VCaP (cell line): Measurements from ENCODE around the gene KIAA0930.

Experiments
- H3K27ac ChIP-seq: fragments of 450-650 bp; 2 replicates; pipeline ENCODE4 v1.5.1; 2017
- TF ChIP-seq, protein P1 (sequence below): fragments of 450-650 bp; conservative IDR thresholded peaks from 2 replicates; pipeline ENCODE4 v1.5.1; 2017; ENCODE audit warnings: mild to moderate bottlenecking, moderate library complexity

Gene KIAA0930

DNA sequence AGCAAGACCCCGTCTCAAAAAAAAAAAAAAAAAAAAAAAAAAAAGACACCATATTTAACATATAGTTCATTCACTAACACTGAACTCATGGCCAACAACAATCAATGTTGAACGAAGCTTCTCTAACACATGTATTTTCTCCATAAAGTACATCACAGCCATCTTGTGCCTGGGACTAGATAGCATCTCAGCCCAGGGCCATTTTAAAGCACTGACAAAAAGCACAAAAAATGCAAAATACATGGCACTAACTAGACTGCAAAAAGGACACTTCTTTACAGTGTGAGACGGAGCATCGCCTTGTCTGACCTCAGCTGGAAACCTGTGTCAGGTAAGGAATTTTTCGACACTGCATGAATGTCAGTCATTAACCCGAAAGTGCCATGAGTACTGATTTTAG lies 23.3 kb downstream of the KIAA0930 start:
- H3K27ac ChIP-seq, result no peak overlapping the region
- TF ChIP-seq, protein P1, sequence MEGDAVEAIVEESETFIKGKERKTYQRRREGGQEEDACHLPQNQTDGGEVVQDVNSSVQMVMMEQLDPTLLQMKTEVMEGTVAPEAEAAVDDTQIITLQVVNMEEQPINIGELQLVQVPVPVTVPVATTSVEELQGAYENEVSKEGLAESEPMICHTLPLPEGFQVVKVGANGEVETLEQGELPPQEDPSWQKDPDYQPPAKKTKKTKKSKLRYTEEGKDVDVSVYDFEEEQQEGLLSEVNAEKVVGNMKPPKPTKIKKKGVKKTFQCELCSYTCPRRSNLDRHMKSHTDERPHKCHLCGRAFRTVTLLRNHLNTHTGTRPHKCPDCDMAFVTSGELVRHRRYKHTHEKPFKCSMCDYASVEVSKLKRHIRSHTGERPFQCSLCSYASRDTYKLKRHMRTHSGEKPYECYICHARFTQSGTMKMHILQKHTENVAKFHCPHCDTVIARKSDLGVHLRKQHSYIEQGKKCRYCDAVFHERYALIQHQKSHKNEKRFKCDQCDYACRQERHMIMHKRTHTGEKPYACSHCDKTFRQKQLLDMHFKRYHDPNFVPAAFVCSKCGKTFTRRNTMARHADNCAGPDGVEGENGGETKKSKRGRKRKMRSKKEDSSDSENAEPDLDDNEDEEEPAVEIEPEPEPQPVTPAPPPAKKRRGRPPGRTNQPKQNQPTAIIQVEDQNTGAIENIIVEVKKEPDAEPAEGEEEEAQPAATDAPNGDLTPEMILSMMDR, result no peak

DNA sequence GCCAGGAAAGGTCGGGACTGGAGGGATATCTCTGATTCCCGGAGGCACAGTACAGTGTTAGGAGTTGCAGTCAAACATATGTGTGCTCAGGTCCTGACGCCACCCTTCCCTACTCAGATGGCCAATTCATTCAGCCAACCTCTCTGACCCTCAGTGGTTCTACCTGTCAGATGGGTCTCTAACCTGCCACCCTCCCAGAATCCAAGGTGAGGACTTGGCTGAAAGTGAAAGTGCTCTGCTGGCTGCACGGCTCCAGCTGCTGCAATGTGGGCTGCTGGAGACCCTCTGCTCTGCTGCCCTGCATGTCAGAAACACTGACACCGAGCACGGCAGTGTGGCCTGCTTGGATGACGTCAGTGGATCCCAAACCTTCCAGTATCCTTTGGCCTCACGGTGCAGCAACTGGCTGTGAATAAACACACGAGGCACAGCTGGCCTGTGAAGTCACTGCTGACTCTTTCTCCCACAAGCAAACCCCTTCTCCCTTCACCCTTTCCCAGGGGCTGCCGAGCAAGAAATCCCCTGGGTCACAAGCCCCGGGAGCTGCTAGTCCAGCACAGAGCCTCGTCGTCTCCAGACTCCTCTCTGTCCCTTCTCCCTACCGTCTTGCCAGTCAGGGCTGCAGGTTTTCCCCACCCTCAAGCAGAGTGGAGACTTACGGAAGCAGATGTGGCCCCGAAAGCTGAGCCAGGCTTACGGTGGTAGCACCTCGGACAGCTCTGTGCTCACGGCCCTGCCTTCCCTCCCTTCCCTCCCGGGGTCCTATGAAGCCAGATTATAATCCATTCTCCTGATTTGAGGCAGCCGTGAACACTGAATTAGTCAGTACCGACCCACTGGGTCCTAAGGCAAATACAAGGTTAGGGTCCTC lies 24.3 kb downstream of the KIAA0930 start:
- H3K27ac ChIP-seq, result no peak overlapping the region
- TF ChIP-seq, protein P1, result no peak

DNA sequence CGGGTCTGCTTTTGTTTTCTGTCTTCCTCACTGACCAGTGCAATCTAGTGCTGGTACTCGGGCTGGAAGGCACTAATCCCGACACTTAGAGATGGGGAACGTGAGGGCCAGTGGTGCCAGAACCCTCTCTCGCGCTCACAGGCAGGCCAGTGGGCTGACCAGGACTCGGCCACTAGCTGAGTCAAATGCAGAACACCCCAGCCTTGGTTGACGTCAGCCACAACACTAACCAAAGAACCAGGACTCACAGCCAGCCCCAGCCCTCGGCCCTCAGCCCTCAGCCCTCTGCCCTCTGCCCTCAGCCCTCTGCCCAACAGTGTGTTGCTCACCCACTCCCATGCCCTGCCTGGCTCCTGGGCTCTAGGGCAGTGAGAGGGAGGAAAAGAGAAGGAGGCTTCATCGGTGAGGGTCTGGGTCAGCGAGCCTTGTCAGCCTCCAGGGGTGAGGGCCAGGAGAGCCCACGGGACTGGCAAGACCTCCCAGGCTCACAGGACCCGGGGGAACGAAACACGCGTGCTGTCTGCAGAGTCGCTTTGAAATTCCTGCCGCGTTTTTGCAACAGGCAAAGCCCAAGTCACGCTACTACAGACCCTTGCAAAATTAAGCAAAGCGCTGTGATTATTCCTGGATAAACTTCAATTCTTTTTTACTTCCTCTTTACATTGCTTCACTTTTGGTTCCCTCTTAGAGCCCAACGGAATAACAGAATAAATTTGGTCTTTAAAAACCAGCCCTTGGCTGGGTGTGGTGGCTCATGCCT lies 27.5 kb downstream of the KIAA0930 start:
- H3K27ac ChIP-seq, result no peak overlapping the region
- TF ChIP-seq, protein P1, result no peak

DNA sequence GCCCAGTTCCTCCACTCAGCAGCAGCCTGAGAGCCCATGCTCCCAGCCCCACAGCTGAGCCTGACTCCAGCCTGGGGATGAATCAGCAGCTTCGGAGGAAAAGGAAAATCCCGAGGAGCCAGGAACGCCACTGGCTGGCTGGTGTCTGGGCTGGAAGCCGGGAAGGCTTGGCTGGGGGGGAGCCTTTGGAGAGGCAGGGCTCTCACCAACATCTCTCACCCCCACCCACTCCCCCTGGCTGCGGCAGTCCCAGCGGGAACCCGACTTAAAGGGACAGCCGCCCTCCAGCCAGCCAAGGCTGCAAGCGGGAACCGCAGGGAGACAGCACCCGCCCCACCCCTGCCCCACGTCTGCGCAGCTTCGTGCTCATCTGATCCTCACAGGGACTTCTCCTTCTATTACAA lies 28.4 kb downstream of the KIAA0930 start:
- TF ChIP-seq, protein P1, result no peak
- H3K27ac ChIP-seq, result no peak overlapping the region

DNA sequence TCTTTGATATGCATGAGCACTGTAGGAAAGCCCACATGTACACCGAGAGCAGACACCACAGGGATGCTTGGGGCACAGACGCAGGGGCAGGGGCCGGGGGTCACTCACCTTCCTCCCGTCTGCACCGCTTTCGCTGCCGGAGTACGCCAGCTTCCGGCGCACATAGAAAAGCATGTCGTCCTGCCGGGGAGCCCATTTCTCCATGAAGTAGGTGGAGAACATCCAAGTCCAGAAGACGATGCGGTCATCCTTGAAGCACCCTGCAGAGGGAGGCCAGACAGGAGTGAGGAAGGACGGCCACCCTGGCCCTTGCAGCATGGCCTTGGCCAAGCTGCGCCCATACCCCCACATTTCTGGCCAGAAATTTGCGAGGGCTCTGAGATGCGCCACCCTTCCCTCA lies 28.8 kb downstream of the KIAA0930 start:
- no peak overlapping the region for H3K27ac ChIP-seq
- TF ChIP-seq, protein P1, result no peak

DNA sequence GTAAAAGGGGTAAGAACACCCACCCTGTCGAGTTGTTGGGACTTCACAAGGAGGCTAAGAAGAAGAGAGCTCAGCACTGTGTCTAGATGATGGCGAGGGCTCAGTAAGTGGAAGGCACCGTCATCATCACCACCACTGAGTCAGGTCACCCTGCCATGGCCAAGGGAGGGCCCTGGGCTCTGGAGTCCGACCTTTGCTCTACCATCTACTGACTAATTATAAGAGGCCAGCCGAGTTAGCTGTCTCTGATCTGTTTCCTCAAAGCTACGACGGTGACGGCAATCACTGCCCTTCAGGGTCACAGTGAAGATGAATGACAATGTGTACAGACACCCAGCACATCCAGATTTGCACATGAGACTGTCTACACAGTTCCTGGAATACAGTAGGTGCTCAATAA lies 29.3 kb downstream of the KIAA0930 start:
- no peak overlapping the region for H3K27ac ChIP-seq
- TF ChIP-seq, protein P1, result no peak

DNA sequence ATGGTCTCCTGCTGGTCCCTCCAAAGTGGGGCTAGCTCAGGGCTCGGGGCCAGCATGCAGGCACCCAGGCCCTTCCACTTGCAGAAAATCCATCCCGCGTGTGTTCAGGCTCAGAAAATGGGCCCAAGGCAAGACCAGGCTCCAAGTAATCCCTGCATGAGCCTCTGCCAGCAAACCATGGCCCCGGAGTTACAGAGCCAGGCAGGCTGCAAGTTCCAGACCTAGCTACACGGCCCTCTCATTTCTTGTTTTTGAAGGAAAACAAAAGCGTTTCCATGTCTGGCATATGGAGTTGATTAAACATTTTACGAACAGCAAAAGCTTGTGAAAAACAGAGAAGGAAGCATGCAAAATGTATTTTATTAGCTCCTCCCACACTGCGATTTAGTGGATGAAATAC lies 29.7 kb downstream of the KIAA0930 start:
- H3K27ac ChIP-seq, result no peak overlapping the region

More for the DNA sequence above, 29.7 kb downstream of the KIAA0930 start:
- TF ChIP-seq, protein P1, result no peak
